Stimulated activated CD4-positive, alpha-beta T cell treated with anti-CD3 and anti-CD28 coated beads, Interleukin-4, amount 100 ng/mL, for 1 hour (primary cell): ENCODE results near the gene ATP9A.
"Not testable (repeated sequence)": the region's sequence is repeated elsewhere in the genome, so short reads cannot be mapped to it uniquely, and the experiment has no call there.

Source experiments
- DNase-seq: peaks from one replicate; pipeline ENCODE4 v3.0.0-alpha.2; 2020

ATP9A gene

DNA sequence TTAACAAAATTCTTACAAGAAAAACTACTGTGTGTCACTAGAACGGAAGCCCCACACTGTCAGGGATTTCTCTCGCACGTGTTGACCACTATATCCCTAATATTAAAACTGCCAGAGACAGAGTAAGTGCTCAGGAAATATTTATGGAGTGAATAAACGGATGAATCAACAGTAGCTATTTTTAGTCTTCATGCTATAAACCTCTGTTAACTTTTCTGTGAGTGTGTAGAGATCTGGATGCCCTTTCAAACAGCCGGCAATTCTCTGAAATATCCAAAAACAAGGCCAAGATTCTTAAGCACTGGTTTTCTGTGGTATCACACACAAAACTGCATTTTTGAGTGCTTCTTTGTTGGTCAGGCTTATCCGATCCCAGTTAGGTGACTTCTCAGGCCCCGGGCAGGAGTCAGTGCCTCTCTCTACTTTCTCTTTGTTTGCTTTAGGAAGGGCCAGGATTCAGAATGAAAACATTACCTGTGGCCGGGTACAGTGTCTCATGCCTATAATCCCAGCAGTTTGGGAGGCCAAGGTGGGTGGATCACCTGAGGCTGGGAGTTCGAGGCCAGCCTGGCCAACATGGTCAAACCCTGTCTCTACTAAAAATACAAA is 15.7 kb downstream of the ATP9A start:
- DNase-seq, result no peak

DNA sequence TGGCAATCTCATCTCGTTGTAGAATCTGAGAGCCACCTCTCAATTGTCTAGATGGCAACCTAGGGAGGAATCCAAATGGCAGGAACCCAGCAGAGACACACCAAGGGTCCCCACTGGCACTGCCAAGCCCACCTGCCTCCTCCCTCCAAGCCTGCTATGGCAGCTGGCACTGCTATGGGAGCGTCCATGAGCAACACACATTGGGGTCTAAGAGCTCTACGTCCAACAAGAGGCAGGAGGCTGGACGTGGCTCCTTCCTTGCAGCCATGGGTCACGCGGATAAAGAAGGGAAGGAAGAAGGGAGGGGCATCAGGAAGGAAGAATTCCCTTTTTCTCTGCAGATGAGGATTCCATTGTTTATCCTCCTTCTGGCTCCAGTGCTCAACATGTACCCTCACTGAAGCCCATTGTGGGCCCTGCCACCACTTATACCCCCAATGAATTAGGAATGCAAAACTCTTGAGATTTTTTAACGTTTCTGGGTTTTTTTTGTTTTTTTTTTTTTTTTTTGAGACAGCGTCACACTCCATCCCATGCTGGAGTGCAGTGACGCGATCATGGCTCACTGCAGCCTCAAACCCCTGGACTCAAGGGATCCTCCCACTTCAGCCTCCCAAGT is 17.3 kb downstream of the ATP9A start:
- DNase-seq, result no peak

DNA sequence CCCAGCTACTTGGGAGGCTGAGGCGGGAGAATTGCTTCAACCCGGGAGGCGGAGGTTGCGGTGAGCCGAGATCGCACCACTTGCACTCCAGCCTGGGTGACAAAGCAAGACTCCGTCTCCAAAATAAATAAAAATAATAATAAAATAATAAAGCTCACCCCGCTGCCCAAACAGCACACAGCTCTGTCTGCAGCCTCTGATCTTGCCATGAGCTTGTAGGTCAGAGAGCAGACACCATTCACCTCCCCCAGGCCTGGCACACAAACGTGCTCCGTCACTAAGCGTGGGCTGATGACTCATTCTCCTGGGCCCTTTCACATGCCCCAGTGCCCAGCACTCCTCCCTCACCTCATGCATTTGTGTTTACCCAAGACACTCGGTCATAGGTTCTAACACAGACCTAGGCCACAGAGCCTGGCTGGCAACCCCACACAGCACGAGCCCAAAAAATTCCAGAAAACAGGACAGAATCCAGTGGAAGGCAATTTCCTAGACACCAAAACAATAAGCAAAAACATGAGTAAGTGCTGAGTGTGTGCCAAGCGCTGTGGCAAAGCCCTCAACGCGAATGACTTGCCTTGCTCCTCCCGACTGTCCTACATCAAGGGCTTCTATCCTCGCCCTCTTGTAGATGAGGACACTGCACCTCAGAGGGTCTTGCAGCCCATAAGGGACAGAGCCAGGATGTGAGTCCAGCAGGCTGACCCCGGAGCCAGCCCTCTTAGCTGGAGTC is 18.0 kb downstream of the ATP9A start:
- DNase-seq, result peak; percentile 38

DNA sequence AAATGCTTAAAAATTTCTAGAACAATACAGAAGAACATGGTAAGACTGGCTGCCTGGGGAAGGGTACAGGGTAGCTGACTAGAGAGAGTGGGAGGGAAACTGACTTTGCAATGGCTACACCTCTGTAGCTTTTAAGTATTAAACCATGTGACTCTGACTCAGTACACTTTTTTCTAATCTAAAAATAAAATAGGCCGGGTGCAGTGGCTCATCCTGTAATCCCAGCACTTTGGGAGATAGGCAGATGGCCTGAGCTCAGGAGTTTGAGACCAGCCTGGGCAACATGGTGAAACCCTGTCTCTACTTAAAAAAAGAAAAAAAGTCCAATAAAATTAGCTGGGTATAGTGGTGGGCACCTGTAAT is 18.5 kb downstream of the ATP9A start:
- no peak for DNase-seq

DNA sequence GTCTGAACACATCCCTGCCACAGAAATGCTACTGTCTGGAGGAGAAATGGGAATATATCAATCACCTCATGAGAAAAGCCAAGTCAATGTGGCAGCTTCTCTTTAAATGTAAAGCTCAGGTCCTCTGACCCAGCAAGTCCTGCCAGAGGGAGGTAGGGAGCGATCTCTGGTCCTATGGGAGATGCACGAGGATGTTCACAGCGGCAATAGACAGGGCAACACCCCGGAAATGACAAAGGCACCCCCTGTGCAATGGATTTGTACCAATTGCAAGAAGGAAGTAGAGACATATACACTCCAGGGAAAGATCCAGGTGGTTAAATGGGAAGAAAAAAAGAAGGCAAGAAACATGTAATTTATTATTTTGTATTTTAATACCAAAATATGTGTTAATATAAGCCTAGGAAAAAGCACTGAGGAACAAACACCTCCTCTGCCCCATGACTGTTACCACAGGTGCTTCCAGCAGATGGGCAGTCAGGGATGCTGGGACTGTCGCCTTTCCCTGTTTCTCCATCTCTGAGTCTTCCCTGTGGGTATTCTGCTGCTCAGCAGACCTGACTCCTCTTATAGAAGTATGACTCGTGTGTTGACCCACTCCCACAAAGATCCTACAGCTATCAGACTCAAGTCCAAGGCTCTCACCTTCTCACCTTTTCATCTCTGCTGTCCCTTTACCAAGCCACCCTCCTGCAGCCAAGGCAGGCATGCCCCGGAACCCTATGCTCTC is 20.8 kb downstream of the ATP9A start:
- DNase-seq, result no peak

DNA sequence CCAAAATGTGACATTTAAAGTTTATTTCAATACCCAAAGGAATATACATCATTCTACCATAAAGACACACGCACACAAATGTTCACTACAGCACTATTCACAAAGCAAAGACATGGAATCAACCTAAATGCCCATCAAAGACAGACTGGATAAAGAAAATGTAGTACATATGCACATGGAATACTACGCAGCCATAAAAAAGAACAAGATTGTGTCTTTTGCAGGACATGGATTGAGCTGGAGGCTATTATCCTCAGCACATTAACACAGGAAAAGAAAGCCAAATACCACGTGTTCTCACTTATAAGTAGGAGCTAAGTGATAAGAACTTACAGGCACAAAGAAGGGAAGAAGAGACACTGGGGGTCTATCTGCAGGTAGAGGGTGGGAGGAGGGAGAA is 22.4 kb downstream of the ATP9A start:
- DNase-seq, result no peak

DNA sequence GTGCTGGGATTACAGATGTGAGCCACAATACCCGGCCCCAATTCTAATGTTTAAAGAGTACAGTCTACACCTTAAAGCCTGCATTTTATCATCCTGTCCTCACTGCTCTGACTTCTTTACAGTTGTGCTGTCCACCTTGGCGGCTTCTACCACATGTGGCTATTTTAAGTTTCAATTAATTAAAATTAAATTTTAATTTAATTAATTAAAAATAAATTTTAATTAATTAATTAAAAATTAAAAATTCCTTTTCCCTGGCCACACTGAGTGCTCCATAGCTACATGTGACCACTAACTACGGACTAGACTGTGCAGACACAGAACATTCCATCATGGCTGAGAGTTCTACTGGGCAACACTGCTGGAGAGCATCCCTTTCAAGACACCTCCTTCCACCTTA is 27.4 kb downstream of the ATP9A start:
- no peak for DNase-seq

DNA sequence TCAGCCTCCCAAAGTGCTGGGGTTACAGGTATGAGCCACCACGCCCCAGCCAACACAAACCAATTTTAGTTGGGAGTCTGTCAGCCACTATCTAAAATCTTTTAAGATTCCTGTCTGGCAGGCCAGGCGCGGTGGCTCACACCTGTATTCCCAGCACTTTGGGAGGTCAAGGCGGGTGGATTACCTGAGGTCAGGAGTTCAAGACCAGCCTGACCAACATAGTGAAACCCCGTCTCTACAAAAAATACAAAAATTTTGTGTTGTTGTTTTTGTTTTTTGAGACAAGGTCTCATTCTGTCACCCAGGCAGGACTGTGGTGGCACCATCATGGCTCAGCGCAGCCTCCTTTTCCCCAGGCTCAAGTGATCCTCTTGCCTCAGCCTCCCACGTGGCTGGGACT is 27.9 kb downstream of the ATP9A start:
- DNase-seq, result not testable (repeated sequence)

DNA sequence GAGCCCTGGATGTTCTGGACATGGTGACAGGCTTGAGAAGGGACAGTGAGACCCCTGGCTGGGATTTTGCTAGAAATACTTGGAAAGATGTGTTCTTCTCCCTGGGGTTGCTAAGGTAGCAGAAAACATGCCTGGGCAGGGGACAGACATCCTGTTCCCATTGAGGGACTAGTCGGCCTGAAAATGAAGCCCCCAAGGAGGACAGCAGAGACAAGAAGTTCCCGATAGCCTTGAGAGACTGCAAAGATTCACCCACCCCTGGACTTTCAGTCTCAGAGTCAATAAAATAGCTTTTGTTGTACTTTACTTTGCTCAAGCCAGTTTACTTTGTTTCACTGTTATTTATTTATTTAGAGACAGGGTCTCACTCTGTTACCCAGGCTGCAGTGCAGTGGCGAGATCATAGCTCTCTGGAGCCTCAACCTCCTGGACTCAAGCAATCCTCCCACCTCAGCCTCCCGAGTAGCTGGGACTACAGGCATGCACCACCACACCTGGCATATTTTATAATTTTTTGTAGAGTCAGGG is 28.4 kb downstream of the ATP9A start:
- DNase-seq, result no peak

DNA sequence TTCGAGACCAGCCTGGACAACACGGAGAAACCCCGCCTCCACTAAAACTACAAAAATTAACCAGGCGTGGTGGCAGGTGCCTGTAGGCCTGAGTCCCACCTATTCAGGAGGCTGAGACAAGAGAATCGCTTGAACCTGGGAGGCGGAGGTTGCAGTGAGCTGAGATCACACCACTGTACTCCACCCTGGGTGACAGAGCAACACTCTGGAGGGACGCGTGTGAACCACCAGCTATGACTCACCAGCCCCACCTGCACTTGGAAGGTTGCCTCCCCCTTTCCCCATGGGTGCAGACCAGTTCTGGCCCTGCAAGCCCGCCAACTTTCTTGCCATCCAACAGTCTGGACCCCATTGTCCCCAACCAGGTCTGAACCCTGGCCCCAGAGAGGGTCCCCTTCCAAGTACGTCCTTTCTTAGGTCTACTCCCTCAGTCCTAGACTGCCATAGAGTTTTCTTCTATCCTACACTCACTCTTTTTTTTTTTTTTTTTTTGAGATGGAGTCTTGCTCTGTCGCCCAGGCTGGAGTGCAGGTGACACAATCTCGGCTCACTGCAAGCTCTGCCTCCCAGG is 29.2 kb downstream of the ATP9A start:
- no peak for DNase-seq

DNA sequence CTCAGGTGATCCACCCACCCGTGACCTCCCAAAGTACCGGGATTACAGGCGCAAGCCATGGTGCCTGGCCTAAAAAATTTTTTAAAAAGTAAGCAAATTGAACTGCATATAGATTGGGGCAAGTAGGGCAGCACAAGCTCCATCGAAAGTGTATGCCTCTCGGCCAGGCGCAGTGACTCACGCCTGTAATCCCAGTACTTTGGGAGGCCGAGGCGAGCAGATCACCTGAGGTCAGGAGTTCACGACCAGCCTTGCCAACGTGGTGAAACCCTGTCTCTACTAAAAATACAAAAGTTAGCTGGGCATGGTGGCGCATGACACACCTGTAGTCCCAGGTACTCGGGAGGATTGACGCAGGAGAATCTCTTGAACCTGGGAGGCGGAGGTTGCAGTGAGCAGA is 29.9 kb downstream of the ATP9A start:
- not testable (repeated sequence) for DNase-seq

DNA sequence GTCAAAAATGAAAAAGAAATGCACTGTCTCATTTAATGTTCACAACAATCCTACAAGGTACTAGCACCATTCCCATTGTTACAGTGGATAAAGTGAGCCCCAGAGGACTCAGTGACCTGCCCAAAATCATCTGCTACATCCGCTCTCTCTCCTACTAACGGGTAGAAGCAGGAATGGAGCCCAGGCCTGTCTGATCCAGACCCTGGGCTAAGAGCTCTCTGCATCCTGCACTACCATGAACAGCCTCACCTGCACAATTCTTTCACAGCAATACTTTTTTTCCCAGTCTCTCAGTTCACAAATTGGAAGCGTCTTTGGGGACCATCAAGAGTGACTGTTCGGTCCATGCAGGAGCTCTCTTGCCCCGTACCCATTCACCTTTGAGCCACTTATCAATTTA is 31.2 kb downstream of the ATP9A start:
- no peak for DNase-seq

DNA sequence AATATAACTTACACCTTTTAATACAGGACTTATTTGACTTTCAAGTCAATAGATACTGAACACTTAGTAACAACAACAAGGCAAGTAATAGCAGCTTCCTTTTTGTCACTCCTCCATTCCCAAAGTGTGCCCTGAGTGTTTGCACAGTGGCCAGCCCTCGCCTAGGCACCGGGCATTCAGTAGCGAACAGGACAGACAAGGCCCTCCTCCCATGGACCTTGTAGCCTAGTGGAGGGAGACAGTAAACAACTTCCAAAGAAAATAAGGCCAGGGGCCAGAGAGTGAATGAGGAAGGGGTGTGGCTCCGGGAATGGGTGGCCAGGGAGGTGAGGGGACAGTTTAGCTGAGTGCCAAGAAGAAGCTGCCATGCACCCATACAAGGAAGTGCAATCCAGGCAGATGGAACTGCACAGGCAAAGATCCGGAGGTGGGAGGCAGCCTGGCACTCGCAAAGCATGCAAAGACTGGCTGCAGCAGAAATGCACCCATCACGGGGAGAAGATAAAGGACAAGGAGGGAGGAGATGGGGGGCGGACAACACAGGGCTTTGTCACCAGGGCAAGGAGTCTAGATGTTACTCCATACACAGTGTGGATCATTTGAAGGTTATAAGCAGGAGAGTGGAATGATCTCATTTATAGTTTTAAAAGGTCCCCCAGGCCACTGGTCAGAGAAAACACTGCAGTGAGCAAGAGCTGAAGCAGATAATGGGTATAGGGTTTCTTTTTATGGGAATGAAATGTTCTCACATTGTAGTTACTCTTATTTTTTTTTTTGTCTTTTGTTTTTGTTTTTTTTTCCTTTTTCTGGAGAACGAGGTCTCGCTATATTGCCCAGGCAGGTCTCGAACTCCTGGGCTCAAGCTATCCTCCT is 32.2 kb downstream of the ATP9A start:
- no peak for DNase-seq

DNA sequence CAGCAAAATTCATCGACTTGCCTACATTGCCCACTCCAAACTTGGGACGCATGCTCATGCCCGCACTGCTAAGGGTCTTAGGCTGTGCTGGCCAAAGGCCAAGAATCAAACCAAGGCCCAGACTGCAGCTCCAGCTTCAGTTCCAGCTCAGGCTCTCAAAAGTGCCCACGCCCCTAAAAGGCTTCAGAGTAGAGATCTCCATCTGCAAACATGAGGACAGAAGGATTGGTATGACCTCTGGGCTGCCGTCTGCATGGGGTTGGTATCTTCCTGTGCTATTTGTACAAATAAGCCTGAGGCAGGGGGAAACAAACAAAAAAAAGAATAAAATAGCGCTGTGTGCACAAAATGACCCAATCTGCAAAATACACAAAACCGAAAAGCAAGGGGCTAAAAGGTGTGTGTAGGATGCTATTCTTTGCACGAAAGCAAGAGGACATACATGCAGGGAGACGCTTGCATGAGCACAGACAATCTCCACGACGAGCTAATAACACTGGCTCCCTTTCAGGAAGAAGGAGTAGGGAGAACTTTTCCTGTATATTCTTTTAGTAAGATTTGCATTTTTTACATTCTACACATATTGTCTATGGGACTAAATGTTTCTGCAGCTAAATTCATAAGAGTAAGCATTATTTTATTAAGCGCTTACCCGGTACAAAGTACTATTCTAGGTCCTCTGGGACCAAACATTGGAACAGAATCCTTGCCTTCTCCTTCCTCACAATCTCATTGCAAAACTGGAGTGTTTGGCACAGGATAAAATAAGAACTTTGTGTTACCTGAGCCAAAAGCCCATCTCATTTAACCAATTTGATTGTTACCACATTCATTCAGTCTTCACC is 33.1 kb downstream of the ATP9A start:
- DNase-seq, result no peak

DNA sequence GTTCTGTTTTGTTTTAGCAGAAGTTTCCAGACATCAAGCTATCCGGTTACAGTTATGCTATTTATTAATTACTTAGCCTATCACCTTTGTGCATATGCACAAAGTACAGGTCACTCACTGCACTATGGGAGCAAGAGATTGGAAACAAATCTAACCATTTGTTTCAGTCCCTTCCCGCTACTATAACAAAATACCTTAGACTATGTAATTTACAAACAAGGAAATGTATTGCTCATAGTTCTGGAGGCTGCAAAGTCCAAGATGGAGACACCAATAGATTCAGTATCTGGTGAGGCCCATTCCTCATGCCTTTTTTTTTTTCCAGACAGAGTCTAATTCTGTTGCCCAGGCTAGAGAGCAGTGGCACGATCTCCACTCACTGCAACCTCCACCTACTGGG is 35.1 kb downstream of the ATP9A start:
- DNase-seq, result no peak

DNA sequence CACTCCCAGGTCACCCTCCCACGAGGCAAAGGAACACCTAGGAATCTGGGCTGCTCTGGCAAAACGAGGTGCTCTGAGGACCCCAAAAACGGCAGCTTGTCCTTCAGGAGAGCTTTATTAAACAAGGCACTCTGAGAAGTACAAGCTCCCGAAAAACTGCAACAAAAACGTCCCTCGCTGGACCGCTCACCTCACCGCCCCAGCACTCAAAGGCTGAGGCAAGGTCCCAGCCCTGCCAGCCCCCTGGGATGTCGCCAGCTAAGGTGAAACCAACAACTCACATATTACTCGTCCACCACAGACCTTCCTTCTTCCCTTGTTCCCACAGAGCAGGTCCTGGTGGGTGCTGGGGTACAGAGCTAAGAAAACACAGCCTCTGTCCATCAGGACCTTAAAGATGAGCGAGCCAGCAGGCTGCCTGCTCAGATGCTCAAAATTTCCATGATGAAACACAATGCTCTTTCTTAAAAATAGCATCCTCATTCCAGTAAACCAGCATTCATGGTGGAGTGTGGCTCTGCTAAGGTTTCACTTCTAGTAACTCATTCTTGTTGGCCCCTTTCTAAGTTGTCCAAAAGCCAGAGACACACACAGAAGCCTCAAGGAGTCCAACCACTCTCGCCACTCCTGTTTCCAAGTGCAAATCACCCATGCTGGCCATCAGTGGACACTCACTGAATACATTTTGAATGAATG is 35.9 kb downstream of the ATP9A start:
- DNase-seq, result no peak

DNA sequence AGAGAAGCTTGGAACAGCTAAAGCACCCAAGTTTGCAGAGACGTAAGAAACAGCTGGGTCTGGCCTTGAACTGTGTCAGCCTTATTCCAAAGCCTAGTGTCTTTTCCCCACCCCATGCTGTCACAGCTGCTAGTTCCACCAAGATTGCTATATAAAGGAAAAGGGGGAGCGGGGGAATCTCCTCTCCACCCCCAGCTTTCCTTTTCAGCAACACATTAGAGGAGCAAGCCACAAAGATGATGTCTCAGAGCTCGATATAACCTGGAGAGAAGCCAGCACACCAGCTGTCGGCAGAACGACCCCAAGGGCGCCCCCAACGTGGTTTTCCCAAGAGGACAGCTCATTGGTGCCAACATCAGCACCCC is 36.5 kb downstream of the ATP9A start:
- no peak for DNase-seq

DNA sequence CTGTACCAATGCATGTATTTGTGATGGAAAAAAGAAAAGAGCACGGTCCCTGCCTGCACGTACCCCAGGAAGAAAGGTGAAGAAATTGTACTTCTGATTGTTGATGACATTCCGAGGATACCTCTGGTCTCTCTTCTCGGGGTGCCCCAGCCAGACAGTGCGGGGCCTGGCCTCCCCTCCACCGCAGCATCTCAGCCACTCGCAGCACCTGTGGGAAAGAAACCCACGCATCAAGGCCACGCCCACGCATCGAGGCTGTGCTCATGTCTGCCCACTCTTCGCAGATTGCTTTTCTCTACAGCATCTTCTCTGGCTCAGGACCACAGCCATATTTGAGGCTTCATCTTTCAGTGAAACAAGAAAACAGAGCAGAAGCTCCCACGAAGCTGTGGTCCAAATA is 38.4 kb downstream of the ATP9A start:
- DNase-seq, result no peak

DNA sequence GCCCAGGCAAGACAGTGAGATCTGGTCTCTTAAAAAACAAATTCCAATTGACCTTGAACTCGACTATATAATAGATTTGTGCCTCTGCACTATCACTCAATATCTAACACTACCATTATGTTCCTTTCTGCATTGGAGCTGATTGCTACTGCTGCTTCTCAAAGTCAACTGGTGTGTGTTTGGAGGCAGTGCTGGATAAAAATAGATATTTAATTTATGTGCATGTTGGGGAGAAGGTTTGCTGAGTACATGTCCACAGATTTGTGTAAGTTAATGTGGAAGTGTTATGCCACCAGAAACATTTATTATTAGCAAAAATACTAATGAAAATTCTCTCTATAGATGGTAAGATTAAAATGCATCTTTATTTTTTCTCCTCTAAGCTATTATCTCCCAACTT is 39.5 kb downstream of the ATP9A start:
- DNase-seq, result no peak

DNA sequence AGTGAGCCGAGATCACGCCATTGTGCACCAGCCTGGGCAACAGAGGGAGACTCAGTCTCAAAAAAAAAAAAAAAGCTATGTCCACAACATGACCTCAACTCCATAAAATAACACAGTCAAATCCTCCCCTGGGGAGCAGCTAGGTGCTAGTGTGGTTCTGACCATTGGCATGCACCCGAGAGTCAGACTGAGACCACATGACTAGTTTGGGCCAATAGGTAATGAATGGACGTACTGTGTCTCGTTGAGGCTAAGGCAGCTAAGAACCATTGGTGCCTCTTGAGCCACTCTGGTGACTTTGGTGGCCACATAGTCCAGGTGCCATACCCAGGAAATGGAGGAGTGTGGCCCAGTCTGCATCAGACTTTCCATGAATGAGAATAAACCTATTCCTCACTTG is 40.3 kb downstream of the ATP9A start:
- no peak for DNase-seq
